NCI-H1436 (cell line): Measurements from ENCODE around the gene IFI27L1.
A peak's percentile ranks its signal among the peaks of the same experiment; 100 is the strongest.

Experiments
- DNase-seq: peaks from one replicate; lab custom pipeline; 2025; lab: John Stamatoyannopoulos, UW

The IFI27L1 gene

GRCh38 chr14:94132285-94132887, 51.3 kb downstream of the IFI27L1 start:
- peak; percentile 67 for DNase-seq

GRCh38 chr14:94135476-94135875, 54.4 kb downstream of the IFI27L1 start:
- no peak for DNase-seq

GRCh38 chr14:94136575-94137331, 55.6 kb downstream of the IFI27L1 start:
- peak; percentile 33 for DNase-seq

GRCh38 chr14:94138251-94138650, 57.1 kb downstream of the IFI27L1 start:
- no peak for DNase-seq

- no peak for DNase-seq
Observed at GRCh38 chr14:94139006-94139405, 57.9 kb downstream of the IFI27L1 start.

GRCh38 chr14:94139421-94139820, 58.3 kb downstream of the IFI27L1 start:
- no peak for DNase-seq

- DNase-seq, result no peak
Observed at GRCh38 chr14:94142247-94142646, 61.1 kb downstream of the IFI27L1 start.

GRCh38 chr14:94142836-94143235, 61.7 kb downstream of the IFI27L1 start:
- no peak for DNase-seq

- DNase-seq, result no peak
Observed at GRCh38 chr14:94143239-94143638, 62.1 kb downstream of the IFI27L1 start.

GRCh38 chr14:94143711-94144110, 62.6 kb downstream of the IFI27L1 start:
- no peak for DNase-seq

- DNase-seq, result no peak
Observed at GRCh38 chr14:94144765-94145164, 63.7 kb downstream of the IFI27L1 start.

GRCh38 chr14:94145902-94146527, 64.9 kb downstream of the IFI27L1 start:
- no peak for DNase-seq
